HG03175 (cell line): ENCODE data around the gene HSD17B8.
"Not testable (repeated sequence)": the region's sequence is repeated elsewhere in the genome, so short reads cannot be mapped to it uniquely, and the experiment has no call there.

Experiments used
- ATAC-seq: cut with Tn5 transposase; IDR thresholded peaks from one replicate; pipeline ENCODE4 v1.9.1; 2021; ENCODE audit warnings: mild to moderate bottlenecking, moderate library complexity; ENCODE audit not compliant: unreplicated experiment

Gene HSD17B8

GRCh38 chr6:33205191-33206026, 954 bp downstream of the HSD17B8 start:
- no peak for ATAC-seq

GRCh38 chr6:33206027-33206863, 1.8 kb downstream of the HSD17B8 start:
- no peak for ATAC-seq

GRCh38 chr6:33206864-33207551, 2.6 kb downstream of the HSD17B8 start:
- no peak for ATAC-seq

- no peak for ATAC-seq
Measured at GRCh38 chr6:33207552-33208090, 3.2 kb downstream of the HSD17B8 start.

- no peak for ATAC-seq
Measured at GRCh38 chr6:33208091-33208967, 3.9 kb downstream of the HSD17B8 start, which contains the start of gene RING1. TSS of gene RING1 (plus strand) at chr6:33208500. CDS start at chr6:33208823, 323 bp downstream.

GRCh38 chr6:33209856-33210255, 5.4 kb downstream of the HSD17B8 start:
- no peak for ATAC-seq

GRCh38 chr6:33211136-33211535, 6.7 kb downstream of the HSD17B8 start:
- ATAC-seq, result no peak

GRCh38 chr6:33211666-33212422, 7.4 kb downstream of the HSD17B8 start:
- no peak for ATAC-seq

- ATAC-seq, result no peak
Measured at GRCh38 chr6:33212857-33213165, 8.4 kb downstream of the HSD17B8 start.

GRCh38 chr6:33213166-33213988, 8.9 kb downstream of the HSD17B8 start:
- no peak for ATAC-seq

- no peak for ATAC-seq
Measured at GRCh38 chr6:33213989-33214335, 9.5 kb downstream of the HSD17B8 start.

GRCh38 chr6:33215271-33216116, 11.0 kb downstream of the HSD17B8 start:
- no peak for ATAC-seq

GRCh38 chr6:33216117-33216649, 11.7 kb downstream of the HSD17B8 start:
- ATAC-seq, result no peak

GRCh38 chr6:33217246-33217645, 12.8 kb downstream of the HSD17B8 start:
- ATAC-seq, result no peak

GRCh38 chr6:33217681-33218080, 13.2 kb downstream of the HSD17B8 start:
- ATAC-seq, result no peak

- ATAC-seq, result not testable (repeated sequence)
Measured at GRCh38 chr6:33226503-33227120, 22.2 kb downstream of the HSD17B8 start.

- no peak for ATAC-seq
Measured at GRCh38 chr6:33235221-33235634, 30.8 kb downstream of the HSD17B8 start.
